ENCODE data around the gene HLCS. TPM values are rescaled to one million over a fixed set of nuclear protein-coding genes. Genes with fewer than 3 reads are reported as not detected.
"Not testable (repeated sequence)": the region's sequence is repeated elsewhere in the genome, so short reads cannot be mapped to it uniquely, and the experiment has no call there.

Gene HLCS
- total RNA-seq (2014; rRNA removed; shearing (Covaris generic)), result 39.5 and 44.3 TPM in 2 replicates

- peak; percentile 48 for DNase-seq (ENCODE audit: low spot score)
These were observed at the start of gene HLCS for GRCh38 chr21:36966066-36966820. Gene HLCS (minus strand): TSS chr21:36966669. CDS start chr21:36966638, 31 bp downstream.

DNA sequence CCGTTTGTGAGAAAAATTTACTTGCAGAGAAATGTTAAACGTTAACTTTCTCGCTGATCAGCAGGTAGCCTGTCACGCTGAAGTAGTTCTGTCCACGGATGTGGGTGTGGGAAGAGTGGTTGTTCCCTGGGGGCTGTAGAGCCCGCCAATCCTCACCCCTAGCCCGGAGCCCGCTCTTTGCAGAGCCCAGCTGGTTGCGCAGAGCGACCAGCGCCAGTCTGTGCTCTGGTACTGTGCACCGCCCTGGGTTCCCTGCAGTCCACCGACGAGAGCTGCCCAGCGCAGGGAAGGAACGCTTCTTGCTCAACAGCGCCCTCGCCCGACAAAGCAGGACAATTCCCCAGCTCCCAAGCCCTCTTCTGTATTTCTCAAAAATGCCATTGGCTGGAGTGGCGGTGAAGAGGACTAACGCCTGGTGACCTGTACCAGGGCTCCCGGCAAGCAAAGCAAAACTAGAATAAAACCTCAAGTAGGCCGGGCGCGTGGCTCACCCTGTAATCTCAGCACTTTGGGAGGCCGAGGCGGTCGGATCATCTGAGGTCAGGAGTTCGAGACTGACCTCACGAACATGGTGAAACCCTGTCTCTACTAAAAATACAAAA lies 43.4 kb upstream of the HLCS start:
- DNase-seq (ENCODE audit: low spot score), result peak; percentile 96

GRCh38 chr21:37008724-37009123 lies 42.3 kb upstream of the HLCS start:
- no peak for DNase-seq (ENCODE audit: low spot score)

GRCh38 chr21:37006486-37007291 lies 40.2 kb upstream of the HLCS start, which contains the start of gene RIPPLY3:
Gene RIPPLY3 (plus strand): TSS chr21:37006702. CDS start chr21:37006773, 71 bp downstream.
- no peak for DNase-seq (ENCODE audit: low spot score)

- DNase-seq (ENCODE audit: low spot score), result no peak
These were observed 39.3 kb upstream of the HLCS start for GRCh38 chr21:37005548-37006485.

GRCh38 chr21:37003917-37004316 lies 37.4 kb upstream of the HLCS start:
- DNase-seq (ENCODE audit: low spot score), result not testable (repeated sequence)

DNA sequence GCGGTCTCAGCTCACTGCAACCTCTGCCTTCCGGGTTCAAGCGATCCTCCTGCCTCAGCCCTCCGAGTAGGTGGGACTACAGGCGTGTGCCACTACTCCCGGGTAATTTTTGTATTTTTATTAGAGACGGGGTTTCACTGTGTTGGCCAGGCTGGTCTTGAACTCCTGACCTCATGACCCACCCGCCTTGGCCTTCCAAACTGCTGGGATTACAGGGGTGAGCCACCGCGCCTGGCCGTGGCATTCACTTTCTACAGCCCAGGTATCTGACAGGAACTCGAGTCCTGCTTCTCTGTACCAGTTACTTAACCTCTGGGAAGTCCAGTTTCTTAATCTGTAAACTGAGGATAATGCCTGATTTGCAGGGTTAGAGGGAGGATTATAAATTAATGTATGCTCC lies 36.4 kb upstream of the HLCS start:
- not testable (repeated sequence) for DNase-seq (ENCODE audit: low spot score)

DNA sequence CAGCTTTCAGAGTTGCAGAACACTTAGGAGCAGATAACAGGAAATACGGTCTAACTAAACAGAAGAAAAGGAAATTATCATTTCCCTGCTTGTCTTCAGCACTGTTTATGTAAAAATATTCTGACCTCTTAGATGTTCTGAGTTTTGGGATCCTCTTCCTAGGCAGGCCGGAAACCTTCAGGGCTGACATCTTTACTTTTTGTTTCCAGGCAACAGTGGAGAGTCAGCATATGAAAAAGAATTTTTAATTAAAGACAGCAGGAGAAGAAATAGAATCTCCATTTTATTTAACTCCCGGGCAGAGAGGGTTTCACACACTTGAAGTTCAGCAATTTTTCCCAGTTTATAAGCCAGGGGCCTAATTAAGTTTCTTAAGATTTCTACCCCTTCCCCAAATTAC lies 35.0 kb upstream of the HLCS start:
- no peak for DNase-seq (ENCODE audit: low spot score)

GRCh38 chr21:37000381-37000780 lies 33.9 kb upstream of the HLCS start:
- no peak for DNase-seq (ENCODE audit: low spot score)

DNA sequence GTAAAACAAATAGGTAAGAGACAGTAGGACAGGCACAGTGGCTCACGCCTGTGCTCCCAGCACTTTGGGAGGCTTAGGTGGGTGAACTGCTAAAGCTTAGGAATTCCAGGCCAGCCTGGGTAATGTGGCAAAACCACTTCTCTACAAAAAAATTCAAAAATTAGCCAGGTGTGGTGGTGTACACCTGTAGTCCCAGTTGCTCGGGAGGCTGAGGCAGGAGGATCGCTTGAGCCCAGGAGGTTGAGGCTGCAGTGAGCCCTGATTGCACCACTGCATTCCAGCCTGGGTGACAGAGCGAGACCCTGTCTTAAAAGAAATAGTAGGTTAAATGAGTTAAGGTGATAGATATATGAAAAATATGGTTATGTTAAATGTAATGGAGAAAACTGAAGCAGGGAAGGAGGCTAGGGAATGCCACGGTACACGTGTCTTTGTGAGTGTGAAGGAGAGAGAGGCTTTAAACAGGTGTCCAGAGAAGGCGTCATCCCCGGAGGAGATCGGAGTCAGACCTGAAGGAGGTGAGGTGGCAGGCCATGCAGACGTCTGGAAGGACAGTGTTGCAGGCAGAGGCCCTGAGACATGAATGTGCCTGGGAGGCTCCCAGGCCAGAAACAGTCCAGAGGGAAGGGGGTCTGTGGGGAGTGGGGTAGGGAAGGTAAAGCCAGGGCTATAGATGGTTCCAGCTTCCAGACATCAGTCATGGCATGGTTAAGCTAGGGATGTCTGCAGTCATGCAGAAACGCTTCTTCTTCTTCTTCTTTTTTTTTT lies 32.8 kb upstream of the HLCS start:
- DNase-seq (ENCODE audit: low spot score), result no peak

GRCh38 chr21:36995285-36995684 lies 28.8 kb upstream of the HLCS start:
- not testable (repeated sequence) for DNase-seq (ENCODE audit: low spot score)

DNA sequence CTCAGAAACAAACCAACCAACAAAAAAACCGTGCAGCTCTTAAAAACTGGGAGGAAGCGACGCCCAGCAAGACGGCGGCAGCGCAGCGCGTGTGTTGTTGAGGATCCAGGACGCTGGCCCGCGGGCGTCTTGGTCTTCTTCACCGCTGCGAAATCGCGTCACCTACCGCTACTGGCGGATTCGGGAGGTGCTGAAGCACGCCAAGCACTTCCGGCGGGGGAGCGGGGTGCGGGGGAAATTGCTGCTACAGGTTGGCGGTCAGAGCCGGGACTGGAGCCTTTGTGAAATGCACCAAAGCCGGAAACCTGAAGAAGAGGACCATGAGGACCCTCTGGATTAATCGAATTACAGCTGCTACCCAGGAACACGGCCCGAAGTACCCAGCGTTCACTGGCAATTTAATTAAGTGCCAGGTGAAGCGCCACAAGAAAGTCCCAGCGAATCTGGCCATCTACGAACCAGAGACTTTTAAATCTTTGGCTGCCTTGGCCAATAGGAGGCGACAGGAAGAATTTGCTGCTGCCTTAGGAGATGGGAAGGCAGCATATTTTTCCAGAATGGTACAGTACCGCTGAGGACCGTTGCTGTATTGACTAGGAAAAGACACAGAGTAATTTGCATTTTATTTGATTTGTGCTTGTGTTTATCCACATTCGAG lies 28.2 kb upstream of the HLCS start:
- DNase-seq (ENCODE audit: low spot score), result no peak

GRCh38 chr21:36992671-36993070 lies 26.2 kb upstream of the HLCS start:
- no peak for DNase-seq (ENCODE audit: low spot score)

GRCh38 chr21:36990508-36991205 lies 24.2 kb upstream of the HLCS start:
- no peak for DNase-seq (ENCODE audit: low spot score)

- peak; percentile 86 for DNase-seq (ENCODE audit: low spot score)
These were observed 23.4 kb upstream of the HLCS start for GRCh38 chr21:36989699-36990507.

DNA sequence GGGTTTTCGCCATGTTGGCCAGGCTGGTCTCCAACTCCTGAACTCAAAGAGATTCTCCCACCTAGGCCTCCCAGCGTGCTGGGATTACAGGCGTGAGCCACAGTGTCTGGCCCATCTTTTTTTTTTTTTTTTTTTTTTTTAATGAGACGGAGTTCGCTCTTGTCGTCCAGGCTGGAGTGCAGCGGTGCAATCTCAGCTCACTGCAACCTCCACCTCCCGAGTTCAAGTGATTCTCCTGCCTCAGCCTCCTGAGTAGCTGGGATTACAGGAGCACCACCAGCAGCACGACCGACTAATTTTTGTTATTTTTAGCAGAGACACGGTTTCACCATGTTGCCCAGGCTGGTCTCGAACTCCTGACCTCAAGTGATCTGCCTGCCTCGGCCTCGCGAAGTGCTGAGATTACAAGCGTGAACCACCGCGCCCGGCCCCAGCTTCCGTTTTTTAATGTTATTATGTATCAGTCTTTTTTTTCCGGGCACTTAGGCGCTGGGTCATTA lies 22.8 kb upstream of the HLCS start:
- not testable (repeated sequence) for DNase-seq (ENCODE audit: low spot score)

- DNase-seq (ENCODE audit: low spot score), result no peak
These were observed 22.1 kb upstream of the HLCS start for GRCh38 chr21:36988536-36988935.

GRCh38 chr21:36987845-36988244 lies 21.4 kb upstream of the HLCS start:
- no peak for DNase-seq (ENCODE audit: low spot score)
